A549 treated with CpdA at 1 μM for 4 hours (cell line): Measurements from ENCODE around the gene TBCEL. TPM values are rescaled to one million over a fixed set of nuclear protein-coding genes. Genes with fewer than 3 reads are reported as not detected.

Experiments
- total RNA-seq: library from RNA; stranded (reverse); fragments of 200-300 nt; extraction: Qiagen RNA extraction; gene quantifications from 5 replicates; pipeline ENCODE4 v1.2.3, GENCODE V29; 2022; ENCODE audit warnings: low read depth

Gene TBCEL, protein sequence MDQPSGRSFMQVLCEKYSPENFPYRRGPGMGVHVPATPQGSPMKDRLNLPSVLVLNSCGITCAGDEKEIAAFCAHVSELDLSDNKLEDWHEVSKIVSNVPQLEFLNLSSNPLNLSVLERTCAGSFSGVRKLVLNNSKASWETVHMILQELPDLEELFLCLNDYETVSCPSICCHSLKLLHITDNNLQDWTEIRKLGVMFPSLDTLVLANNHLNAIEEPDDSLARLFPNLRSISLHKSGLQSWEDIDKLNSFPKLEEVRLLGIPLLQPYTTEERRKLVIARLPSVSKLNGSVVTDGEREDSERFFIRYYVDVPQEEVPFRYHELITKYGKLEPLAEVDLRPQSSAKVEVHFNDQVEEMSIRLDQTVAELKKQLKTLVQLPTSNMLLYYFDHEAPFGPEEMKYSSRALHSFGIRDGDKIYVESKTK
- 4.7 to 7.5 TPM (median 5.5 TPM) in 5 replicates for total RNA-seq

GRCh38 chr11:121023848-121024751, at the start of gene TBCEL:
TBCEL (plus strand) TSS chr11:121024102; CDS start chr11:121045691, 21,589 bp downstream.

GRCh38 chr11:121100943-121101342, 77.0 kb downstream of the TBCEL start, which contains the start of gene TECTA:
TECTA (plus strand) TSS chr11:121101243; CDS start chr11:121102666, 1,423 bp downstream.

Other genes with a start within 250 kb of the TBCEL start
- 0.05 to 0.13 TPM (median 0.06 TPM) in 4 of 5 replicates, not detected in the other for gene TECTA, start 77.1 kb downstream of the TBCEL start, total RNA-seq